Loucy (cell line): ENCODE measurements around the gene NOTCH2.

Experiments used
- H2AFZ ChIP-seq: fragments of 200-600 bp; sonication (generic); 2 replicates; pipeline ENCODE4 v1.6.0; 2016; ENCODE audit warnings: antibody characterized with exemption, mild to moderate bottlenecking, low read length, moderate library complexity
- H3F3A ChIP-seq: fragments of 200-600 bp; 2 replicates; pipeline ENCODE4 v1.6.0; 2016; ENCODE audit warnings: antibody characterized with exemption, low read depth, mild to moderate bottlenecking
- H3K27me3 ChIP-seq: fragments of 200-600 bp; sonication (generic); 2 replicates; pipeline ENCODE4 v1.6.1; 2014; ENCODE audit warnings: low read length, mild to moderate bottlenecking; ENCODE audit not compliant: insufficient read depth, poor library complexity, severe bottlenecking
- H3K36me3 ChIP-seq: fragments of 200-600 bp; sonication (generic); 2 replicates; pipeline ENCODE4 v1.6.1; 2016; ENCODE audit warnings: low read length; ENCODE audit not compliant: insufficient read depth
- H3K4me1 ChIP-seq: fragments of 200-600 bp; sonication (generic); 2 replicates; pipeline ENCODE4 v1.5.1; 2014; ENCODE audit warnings: low read length, mild to moderate bottlenecking; ENCODE audit not compliant: insufficient read depth, poor library complexity, severe bottlenecking
- H3K4me2 ChIP-seq: fragments of 200-600 bp; sonication (generic); 2 replicates; pipeline ENCODE4 v1.6.0; 2014; ENCODE audit warnings: antibody characterized with exemption, low read length, low read depth, mild to moderate bottlenecking; ENCODE audit not compliant: poor library complexity, severe bottlenecking
- H3K4me3 ChIP-seq: fragments of 200-600 bp; sonication (generic); 2 replicates; pipeline ENCODE4 v1.5.1; 2014; ENCODE audit warnings: low read length, mild to moderate bottlenecking, mixed read lengths; ENCODE audit not compliant: poor library complexity, severe bottlenecking
- H3K79me2 ChIP-seq: fragments of 200-600 bp; sonication (generic); 2 replicates; pipeline ENCODE4 v1.6.1; 2014; ENCODE audit warnings: low read length; ENCODE audit not compliant: insufficient read depth
- H3K9ac ChIP-seq: fragments of 200-600 bp; sonication (generic); 2 replicates; pipeline ENCODE4 v1.6.0; 2014; ENCODE audit warnings: mild to moderate bottlenecking, low read depth, low read length, moderate library complexity; ENCODE audit not compliant: poor library complexity, severe bottlenecking
- H3K9me2 ChIP-seq: fragments of 200-600 bp; sonication (generic); replicated peaks from 2 replicates; pipeline ENCODE4 v1.6.1; 2016; ENCODE audit warnings: low read depth, low read length, mixed read lengths
- H3K9me3 ChIP-seq: fragments of 200-600 bp; sonication (generic); 2 replicates; pipeline ENCODE4 v1.6.1; 2014; ENCODE audit warnings: mild to moderate bottlenecking, antibody characterized with exemption, low read length, low read depth; ENCODE audit not compliant: insufficient read depth
- H4K20me1 ChIP-seq: fragments of 200-600 bp; sonication (generic); 2 replicates; pipeline ENCODE4 v1.6.0; 2014; ENCODE audit warnings: antibody characterized with exemption, low read length, mild to moderate bottlenecking; ENCODE audit not compliant: insufficient read depth, poor library complexity, severe bottlenecking
- CTCF ChIP-seq: fragments of 200-600 bp; sonication (generic); conservative IDR thresholded peaks from 2 replicates; pipeline ENCODE4 v1.5.1; 2014; ENCODE audit warnings: mild to moderate bottlenecking, antibody characterized with exemption, low read length
- EZH2phosphoT487 ChIP-seq: fragments of 200-600 bp; IDR thresholded peaks from 2 replicates; pipeline ENCODE4 v1.6.1; 2018; ENCODE audit warnings: antibody characterized with exemption, mild to moderate bottlenecking, moderate library complexity, borderline replicate concordance

Gene NOTCH2

GRCh38 chr1:119909890-119910596 is 159.4 kb downstream of the NOTCH2 start:
- Histone ChIP-seq H3K4me3 (peak overlapping the region; percentile 52), H3K9me3 (0 out of 2 replicates have a peak, but pooled peaks cover 7% of the 10 kb centered on the region), H3K9me2 (no peaks in the 10 kb centered on the region), H3K4me1 (peaks cover 20% of the 10 kb centered on the region), H4K20me1 (no peaks in the 10 kb centered on the region), H3K36me3 (peaks cover 14% of the 10 kb centered on the region; the same call in 1 of the 2 replicates), H3K4me2 (peak overlapping the region; percentile 69), H3K79me2 (no peaks in the 10 kb centered on the region), H2AFZ (no peak overlapping the region), H3K27me3 (no peaks in the 10 kb centered on the region), H3K9ac (peak overlapping the region; percentile 31), H3F3A (no peaks in the 10 kb centered on the region)
- TF ChIP-seq CTCF (no peak), EZH2phosphoT487 (no peak)

GRCh38 chr1:119908661-119909060 is 160.8 kb downstream of the NOTCH2 start:
- Histone ChIP-seq H3K9me3 (0 out of 2 replicates have a peak, but pooled peaks cover 7% of the 10 kb centered on the region), H3K9me2 (no peaks in the 10 kb centered on the region), H2AFZ (no peak overlapping the region), H3K4me1 (peaks cover 20% of the 10 kb centered on the region), H3F3A (no peaks in the 10 kb centered on the region), H3K4me2 (no peak overlapping the region), H3K9ac (no peak overlapping the region), H3K27me3 (peaks cover 3% of the 10 kb centered on the region), H3K4me3 (no peak overlapping the region), H3K79me2 (no peaks in the 10 kb centered on the region), H3K36me3 (peaks cover 3% of the 10 kb centered on the region; the same call in 1 of the 2 replicates), H4K20me1 (no peaks in the 10 kb centered on the region)
- TF ChIP-seq EZH2phosphoT487 (no peak), CTCF (no peak)

GRCh38 chr1:119906927-119907652 is 162.4 kb downstream of the NOTCH2 start:
- Histone ChIP-seq H3K4me3 (no peak overlapping the region), H3K36me3 (no peaks in the 10 kb centered on the region), H3K9ac (no peak overlapping the region), H3F3A (no peaks in the 10 kb centered on the region), H3K4me2 (no peak overlapping the region), H2AFZ (no peak overlapping the region), H4K20me1 (no peaks in the 10 kb centered on the region), H3K9me3 (0 out of 2 replicates have a peak, but pooled peaks cover 7% of the 10 kb centered on the region), H3K27me3 (peaks cover 3% of the 10 kb centered on the region), H3K4me1 (peaks cover 20% of the 10 kb centered on the region), H3K9me2 (no peaks in the 10 kb centered on the region), H3K79me2 (no peaks in the 10 kb centered on the region)
- TF ChIP-seq EZH2phosphoT487 (no peak), CTCF (no peak)
